Ishikawa (cell line): ENCODE results near the gene UNC93A.

ENCODE experiments used
- CEBPB ChIP-seq: IDR thresholded peaks from 2 replicates; pipeline ENCODE4 v1.6.1; 2012
- CREB1 ChIP-seq: IDR thresholded peaks from 2 replicates; pipeline ENCODE4 v1.6.1; 2012; ENCODE audit warnings: low read depth
- EGR1 ChIP-seq: IDR thresholded peaks from 2 replicates; pipeline ENCODE4 v1.6.1; 2012
- EP300 ChIP-seq: IDR thresholded peaks from 2 replicates; pipeline ENCODE4 v1.6.1; 2012; ENCODE audit warnings: borderline replicate concordance
- FOXM1 ChIP-seq: IDR thresholded peaks from 2 replicates; pipeline ENCODE4 v1.6.1; 2012; ENCODE audit warnings: low read depth, borderline replicate concordance
- MAX ChIP-seq: IDR thresholded peaks from 2 replicates; pipeline ENCODE4 v1.6.1; 2012
- NFIC ChIP-seq: IDR thresholded peaks from 2 replicates; pipeline ENCODE4 v1.6.1; 2012
- RAD21 ChIP-seq: IDR thresholded peaks from 2 replicates; pipeline ENCODE4 v1.6.1; 2012; ENCODE audit warnings: low read depth
- TAF1 ChIP-seq: IDR thresholded peaks from 2 replicates; pipeline ENCODE4 v1.6.1; 2012; ENCODE audit warnings: low read depth, mild to moderate bottlenecking
- TCF12 ChIP-seq: IDR thresholded peaks from 2 replicates; pipeline ENCODE4 v1.6.1; 2012; ENCODE audit warnings: low read depth
- TEAD4 ChIP-seq: IDR thresholded peaks from 2 replicates; pipeline ENCODE4 v1.6.1; 2012
- USF1 ChIP-seq: IDR thresholded peaks from 2 replicates; pipeline ENCODE4 v1.6.1; 2012
- YY1 ChIP-seq: IDR thresholded peaks from 2 replicates; pipeline ENCODE4 v1.6.1; 2012; ENCODE audit warnings: low read depth
- ZBTB7A ChIP-seq: IDR thresholded peaks from 2 replicates; pipeline ENCODE4 v1.6.1; 2012; ENCODE audit warnings: low read depth
- TF ChIP-seq, protein P1 (sequence below): IDR thresholded peaks from 2 replicates; pipeline ENCODE4 v1.6.1; 2012; ENCODE audit warnings: low read depth, mild to moderate bottlenecking

UNC93A gene

GRCh38 chr6:167295495-167296292 lies 4.6 kb downstream of the UNC93A start:
- TF ChIP-seq TCF12 (no peak), EGR1 (no peak), NFIC (no peak), YY1 (no peak), MAX (no peak), CEBPB (no peak), USF1 (no peak), TAF1 (no peak), FOXM1 (no peak), EP300 (no peak), CREB1 (no peak), ZBTB7A (no peak), TEAD4 (no peak), RAD21 (no peak)
- TF ChIP-seq, protein P1, sequence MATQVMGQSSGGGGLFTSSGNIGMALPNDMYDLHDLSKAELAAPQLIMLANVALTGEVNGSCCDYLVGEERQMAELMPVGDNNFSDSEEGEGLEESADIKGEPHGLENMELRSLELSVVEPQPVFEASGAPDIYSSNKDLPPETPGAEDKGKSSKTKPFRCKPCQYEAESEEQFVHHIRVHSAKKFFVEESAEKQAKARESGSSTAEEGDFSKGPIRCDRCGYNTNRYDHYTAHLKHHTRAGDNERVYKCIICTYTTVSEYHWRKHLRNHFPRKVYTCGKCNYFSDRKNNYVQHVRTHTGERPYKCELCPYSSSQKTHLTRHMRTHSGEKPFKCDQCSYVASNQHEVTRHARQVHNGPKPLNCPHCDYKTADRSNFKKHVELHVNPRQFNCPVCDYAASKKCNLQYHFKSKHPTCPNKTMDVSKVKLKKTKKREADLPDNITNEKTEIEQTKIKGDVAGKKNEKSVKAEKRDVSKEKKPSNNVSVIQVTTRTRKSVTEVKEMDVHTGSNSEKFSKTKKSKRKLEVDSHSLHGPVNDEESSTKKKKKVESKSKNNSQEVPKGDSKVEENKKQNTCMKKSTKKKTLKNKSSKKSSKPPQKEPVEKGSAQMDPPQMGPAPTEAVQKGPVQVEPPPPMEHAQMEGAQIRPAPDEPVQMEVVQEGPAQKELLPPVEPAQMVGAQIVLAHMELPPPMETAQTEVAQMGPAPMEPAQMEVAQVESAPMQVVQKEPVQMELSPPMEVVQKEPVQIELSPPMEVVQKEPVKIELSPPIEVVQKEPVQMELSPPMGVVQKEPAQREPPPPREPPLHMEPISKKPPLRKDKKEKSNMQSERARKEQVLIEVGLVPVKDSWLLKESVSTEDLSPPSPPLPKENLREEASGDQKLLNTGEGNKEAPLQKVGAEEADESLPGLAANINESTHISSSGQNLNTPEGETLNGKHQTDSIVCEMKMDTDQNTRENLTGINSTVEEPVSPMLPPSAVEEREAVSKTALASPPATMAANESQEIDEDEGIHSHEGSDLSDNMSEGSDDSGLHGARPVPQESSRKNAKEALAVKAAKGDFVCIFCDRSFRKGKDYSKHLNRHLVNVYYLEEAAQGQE, result no peak

DNA sequence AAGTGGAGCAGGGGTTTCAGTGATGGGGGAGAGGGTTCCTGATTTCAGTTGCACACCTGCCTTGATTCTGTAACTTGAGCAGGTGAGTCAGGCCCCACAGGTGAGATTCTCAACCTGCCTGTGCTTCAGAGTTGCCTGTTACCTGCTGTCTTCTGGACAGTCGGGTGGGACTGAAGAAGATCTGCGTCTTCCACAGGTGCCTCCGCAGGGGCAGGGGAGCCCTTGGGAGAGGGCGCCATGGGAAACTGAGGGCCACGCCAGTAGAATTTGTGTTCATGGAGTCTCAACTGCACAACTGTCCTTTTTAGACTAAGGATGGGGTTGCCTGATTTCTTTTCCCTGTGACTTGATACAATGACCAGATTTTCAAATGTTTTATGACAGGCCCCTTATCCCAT lies 5.2 kb downstream of the UNC93A start:
- TF ChIP-seq FOXM1 (no peak), YY1 (no peak), EGR1 (no peak), TEAD4 (no peak), ZBTB7A (no peak), TCF12 (no peak), CREB1 (no peak), TAF1 (no peak), CEBPB (no peak), NFIC (no peak), EP300 (no peak), MAX (no peak), USF1 (no peak), RAD21 (no peak)

DNA sequence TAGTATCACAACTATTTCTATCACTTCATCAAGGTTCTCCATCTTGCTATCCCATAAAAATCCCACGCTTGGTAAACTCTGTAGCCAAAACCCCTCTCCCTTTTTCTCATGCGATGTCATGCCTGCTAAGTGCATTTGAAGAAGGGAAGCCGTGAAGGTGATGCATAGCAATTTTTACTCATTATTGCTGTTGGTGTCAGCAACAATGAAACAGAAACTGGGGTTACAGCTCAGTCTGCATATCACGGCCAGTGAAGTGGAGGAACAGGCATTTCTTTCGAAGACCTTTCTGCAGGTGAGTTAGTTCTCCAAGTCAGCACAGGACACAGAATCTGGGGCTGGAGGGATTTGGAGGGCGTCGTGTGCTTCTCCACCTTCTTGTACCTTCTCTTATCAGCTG lies 5.8 kb downstream of the UNC93A start:
- TF ChIP-seq YY1 (no peak), CEBPB (no peak), MAX (no peak), CREB1 (no peak), EGR1 (no peak), USF1 (no peak), ZBTB7A (no peak), RAD21 (no peak), TEAD4 (no peak), NFIC (no peak), TCF12 (no peak), EP300 (no peak)
- TF ChIP-seq, protein P1, result no peak

- TF ChIP-seq TCF12 (no peak), CREB1 (no peak), TAF1 (no peak), MAX (no peak), EP300 (no peak), TEAD4 (no peak), NFIC (no peak), YY1 (no peak), USF1 (no peak), EGR1 (no peak), CEBPB (no peak), FOXM1 (no peak)
- TF ChIP-seq, protein P1, result no peak
These were observed 7.0 kb downstream of the UNC93A start for GRCh38 chr6:167298127-167298526.
